ENCODE measurements around the gene TOX2.

The TOX2 gene

DNA sequence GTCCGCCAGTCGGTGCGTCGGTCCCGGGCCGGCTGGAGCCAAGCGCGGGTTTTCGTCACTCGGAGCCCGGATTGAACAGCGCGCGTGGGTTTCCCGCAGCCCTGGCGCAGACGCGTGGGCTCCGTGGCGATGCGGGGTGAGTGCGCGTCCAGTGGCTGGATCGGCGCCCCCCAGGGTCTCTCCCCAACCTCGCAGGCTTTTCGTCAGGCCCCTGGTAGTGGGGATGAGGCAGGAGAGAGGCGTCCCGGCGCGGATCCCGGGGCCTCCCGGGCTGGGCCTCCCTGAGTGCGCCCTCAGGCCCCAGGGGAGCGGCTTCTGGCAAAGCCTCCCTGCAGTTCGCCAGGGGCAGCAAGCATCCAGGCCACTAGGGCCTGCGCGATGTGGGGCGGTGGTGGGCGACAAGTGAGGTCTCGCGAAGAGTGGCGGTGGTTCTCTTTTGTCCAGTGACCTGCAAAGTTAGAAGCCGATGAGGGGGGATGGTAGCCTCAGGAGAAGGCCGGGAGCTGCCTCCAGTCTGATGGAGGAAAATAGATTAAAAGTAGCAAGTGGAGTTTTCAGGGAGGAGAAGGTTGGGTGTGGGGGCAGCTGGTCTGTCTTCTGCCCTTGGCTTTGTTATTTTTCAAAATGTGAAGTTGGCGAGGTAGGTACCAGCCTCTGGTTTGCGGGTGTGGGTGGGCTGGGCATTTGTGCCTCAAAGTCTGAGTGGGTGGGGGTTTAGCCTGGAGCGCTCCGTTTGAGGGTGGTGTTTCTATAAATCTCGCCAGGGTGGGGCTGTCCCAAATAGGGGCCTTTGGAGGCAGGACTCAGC, 1.6 kb downstream of the TOX2 start:
- DNase-seq (ENCODE audit: low read depth in 2 of 2): no peak

DNA sequence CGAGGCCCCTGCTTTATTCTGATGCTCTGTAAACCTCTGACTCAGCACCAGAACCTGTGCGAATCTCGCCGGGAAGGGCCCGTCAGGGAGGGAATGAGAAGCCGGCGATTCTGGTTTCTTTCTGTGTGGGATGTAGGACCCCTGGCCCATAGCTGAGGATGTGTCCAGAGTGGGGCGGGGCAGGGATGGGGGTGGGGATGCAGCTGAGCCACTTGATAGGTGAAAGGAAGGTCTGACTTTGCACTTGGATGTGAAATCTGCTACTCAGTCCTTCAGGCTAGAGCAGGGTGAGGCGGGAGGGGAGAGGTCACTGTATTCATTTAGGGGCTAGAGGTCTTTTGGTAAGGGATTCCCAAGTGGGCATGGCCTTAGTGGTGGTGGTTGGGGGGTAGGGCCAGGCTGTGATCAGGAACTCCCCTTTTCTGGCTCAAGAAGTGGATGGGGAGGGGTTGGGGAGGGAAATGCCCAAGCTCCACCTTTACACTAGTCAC, 2.3 kb downstream of the TOX2 start:
- DNase-seq (ENCODE audit: low read depth in 2 of 2): no peak

DNA sequence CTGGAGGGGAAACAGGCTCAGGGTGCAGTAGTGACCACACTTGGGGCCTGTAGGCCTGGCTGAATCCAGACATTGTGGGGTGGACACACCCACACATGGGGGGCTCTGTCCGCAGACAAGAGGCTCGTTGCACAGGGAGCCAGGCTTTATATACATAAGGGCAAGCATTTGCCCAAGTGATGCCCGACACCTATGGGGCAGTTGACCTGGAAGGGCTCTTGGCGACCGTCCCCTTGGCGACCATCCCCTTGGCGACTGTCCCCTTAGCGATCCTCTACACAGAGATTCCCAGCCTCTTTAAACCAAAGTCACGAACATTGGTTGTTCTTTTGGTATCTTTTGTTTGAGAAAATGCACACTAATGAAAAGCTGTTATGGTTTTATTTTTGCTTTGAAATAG, 2.7 kb downstream of the TOX2 start:
- DNase-seq (ENCODE audit: low read depth in 2 of 2): no peak

DNA sequence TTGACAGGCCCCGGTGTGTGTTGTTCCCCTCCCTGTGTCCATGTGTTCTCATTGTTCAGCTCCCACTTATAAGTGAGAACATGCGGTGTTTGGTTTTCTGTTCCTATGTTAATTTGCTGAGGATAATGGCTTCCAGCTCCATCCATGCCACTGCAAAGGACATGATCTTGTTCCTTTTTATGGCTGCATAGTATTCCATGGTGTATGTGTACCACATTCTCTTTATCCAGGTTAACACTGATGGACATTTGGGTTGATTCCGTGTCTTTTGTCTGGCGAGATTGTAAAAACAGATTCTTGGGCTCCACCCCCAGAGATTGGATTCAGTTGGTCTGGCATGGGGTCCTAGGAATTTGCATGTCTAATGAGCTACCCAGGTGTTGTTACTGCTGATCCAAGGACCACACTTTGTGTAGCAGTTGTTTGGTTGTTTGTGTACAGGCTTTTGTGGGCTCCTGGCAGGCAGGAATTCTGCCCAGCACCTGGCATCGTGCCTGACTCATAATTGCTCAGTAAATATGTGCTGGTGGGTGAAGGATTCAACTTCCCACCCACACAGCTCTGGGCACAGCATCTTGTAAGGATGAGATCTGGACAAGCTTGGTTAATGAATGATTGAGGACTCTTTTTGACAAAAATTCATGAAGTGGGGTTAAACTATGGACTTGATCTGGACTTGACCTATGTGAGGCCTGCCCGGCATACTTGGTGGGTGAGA, 5.2 kb downstream of the TOX2 start:
- no peak for DNase-seq (ENCODE audit: low read depth in 2 of 2)

DNA sequence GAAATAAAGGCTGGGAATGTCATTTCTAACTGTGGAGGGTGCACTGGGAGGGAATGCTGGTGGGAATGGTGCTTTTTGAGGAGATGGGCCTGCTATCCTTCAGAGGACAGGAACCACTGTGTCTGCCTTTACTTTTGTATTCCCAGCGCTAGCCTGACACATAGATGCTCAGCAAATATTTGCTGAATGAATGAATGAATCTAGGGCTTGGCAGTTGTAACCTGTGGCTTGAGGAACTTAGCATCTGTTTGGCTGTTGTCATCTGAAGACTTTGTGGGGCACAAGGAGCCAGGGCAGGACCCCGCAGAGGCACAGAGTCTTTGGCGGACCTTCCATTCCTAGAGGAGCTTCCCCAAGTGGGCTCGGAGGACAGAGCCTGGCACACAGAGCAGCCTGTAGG, 6.1 kb downstream of the TOX2 start:
- no peak for DNase-seq (ENCODE audit: low read depth in 2 of 2)

DNA sequence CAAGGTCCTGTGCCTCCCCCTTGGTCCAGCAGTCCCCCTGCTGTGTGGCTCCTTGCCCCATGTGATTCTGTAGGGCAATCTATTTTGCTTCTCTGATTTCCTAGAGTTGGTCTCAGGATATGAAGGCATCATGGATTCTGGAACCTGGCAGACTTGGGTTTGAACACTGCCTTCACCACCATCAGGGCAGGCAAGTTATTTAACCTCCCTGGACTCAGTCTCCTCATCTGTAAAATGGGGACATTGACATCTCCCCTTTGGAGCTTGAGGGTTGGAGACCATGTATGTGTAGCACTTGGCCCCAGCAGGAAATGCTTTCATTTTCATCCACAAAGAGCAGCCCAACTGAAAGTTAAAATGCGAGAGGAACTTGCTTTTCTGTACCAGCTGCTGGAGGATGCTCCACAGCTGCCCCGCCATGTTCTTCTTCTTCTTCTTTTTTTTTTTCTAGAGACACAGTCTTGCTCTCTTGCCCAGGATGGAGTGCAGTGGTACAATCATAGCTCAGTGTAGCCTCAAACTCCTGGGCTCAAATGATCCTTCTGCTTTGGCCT, 6.7 kb downstream of the TOX2 start:
- DNase-seq (ENCODE audit: low read depth in 2 of 2): no peak

DNA sequence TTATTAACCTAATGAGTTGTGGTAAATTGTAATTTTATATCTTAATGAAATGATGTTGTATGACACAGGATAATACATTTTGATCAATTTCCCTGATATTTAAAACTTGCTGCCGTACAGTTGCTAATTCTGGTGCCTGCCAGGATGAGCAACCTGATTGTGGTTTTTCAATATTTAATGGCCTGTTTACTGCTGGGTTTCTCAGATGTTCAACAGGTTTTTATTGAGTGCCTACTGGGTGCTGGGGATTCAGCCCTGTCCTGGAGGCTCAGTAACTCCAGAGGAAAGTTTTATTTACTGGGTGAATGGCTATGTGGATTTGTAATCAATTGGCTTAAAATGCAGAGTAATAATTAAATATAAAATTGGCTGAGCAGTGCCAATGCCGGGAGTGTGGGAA, 8.0 kb downstream of the TOX2 start:
- no peak for DNase-seq (ENCODE audit: low read depth in 2 of 2)

DNA sequence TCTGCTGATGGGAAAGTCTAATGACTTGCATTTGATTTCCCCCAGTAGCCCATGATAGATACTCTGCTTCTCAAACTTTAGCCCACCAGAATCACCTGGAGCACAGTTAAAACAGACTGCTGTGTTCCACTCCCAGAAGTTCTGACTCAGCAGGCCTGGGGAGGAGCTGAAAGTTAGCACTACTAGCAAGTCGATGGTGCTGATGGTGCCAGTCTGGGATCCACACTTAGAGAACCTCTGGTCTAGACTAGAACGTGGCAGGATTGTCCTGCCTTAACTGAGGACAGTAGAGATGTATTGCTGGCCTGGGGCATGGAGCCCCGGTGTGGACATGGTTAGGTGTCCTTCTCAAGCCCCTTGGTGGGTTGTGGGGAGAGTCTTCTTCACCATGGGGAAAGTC, 8.7 kb downstream of the TOX2 start:
- no peak for DNase-seq (ENCODE audit: low read depth in 2 of 2)

DNA sequence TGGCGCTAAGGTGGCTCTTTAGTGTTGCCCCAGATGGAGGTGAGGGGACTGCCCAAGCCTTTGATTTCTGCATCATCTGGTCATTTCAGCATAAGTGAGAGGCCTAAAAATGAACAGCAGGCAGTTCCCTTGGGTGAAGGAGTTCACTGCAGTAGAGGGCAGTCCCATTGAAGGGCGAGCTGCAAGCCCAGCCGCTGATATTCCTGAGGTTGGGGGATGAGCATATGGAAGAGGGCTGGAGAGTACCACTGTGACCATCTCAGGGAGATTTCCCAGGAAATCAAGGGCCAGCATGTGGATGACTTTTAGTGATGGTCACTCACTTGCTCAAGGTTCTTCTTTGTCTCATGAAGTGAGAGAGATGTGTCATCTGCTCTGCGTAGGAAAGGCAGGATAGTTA, 9.3 kb downstream of the TOX2 start:
- DNase-seq (ENCODE audit: low read depth in 2 of 2): no peak

DNA sequence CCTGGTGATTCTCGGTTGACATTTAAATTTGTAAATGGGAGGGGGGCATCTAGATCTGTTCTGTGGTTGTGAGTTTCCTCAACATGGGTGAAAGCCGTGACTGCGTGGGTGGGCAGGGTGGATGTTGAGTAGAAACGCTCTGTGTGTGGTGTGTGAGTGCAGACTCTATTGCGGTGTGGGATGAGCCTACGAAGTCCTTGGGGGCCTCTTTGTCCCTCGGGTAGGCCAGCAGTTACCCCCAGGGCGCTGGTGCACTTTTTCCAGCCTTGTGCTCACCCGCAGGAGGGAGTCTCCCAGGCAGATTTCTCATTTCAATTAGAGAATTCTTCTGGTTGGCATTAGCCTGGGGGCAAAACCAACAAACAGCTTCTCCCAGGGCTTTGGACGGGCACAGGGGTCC, 10.6 kb downstream of the TOX2 start:
- DNase-seq (ENCODE audit: low read depth in 2 of 2): peak; percentile 49 to 80

DNA sequence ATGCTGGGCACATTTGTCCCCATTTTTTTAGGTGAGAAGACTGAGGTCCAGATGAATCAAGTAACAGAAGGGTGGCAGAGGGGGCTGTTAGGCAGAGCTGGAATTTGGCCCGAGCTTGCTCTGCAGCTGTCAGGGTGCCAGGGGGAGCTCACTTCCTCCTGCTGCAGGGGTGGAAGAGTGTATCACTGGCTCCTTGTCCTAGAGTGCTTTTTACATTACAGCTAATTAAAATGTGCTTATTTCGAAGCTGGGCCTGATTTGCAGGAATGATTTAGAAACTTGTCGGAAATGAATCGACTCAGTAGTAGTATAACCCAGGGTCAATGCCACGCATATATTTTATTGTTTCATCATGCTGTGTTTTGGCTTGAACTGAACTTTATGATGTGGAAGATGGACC, 11.1 kb downstream of the TOX2 start:
- no peak for DNase-seq (ENCODE audit: low read depth in 2 of 2)

DNA sequence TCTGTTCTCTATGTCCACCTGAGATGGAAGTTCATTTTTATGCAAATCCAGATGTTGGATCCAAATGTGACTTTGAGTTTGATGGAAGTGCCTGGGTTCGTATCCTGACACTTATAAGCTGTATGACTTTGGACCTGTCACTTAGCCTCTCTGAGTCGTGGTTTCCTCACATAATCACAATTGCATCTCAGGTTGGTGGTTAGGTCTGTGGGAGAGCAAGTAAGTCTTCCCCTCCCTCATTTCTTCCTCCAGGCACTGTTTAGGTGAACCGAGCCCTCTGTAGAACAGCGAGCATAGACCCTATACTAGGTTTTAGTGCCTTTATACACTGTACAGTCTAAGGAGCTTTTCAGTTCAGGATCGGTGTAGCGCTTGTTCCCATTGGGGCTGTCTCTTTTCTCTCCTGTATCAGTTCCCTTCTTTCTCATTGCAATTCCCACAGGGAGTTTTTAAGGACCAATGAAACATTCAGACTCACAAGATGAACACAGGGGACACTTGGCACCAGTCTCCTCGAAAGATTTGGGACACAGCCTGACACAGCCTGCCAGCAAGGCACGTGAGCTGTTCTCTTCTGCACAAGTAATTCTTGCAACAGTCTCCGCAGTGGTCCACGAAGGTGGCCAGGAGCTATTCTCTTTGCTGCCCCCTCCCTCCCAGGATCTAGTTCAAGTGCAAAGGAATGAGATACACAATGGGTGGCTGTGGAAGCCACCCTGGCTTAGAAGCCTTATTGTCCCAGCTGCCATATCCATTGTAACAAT, 11.8 kb downstream of the TOX2 start:
- DNase-seq (ENCODE audit: low read depth in 2 of 2): no peak

DNA sequence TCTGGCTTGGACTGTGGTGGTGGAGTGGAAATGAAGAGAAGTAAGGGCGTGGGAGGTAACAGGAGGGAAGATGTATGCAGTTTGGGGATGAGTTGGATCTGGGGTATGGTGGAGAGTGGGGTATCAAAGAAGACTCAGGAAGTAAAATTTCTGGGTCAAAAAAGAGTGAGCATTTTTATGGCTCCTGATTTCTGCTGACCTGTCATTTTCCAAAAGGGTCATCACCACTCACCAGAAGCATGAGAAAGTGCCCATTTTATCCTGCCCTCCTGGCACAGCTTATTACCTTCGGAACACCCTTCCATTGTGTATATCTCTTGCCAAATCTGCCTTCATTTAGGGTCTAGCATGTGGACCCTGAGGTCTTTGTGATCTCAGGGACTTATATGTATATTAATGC, 17.3 kb downstream of the TOX2 start:
- DNase-seq (ENCODE audit: low read depth in 2 of 2): no peak

DNA sequence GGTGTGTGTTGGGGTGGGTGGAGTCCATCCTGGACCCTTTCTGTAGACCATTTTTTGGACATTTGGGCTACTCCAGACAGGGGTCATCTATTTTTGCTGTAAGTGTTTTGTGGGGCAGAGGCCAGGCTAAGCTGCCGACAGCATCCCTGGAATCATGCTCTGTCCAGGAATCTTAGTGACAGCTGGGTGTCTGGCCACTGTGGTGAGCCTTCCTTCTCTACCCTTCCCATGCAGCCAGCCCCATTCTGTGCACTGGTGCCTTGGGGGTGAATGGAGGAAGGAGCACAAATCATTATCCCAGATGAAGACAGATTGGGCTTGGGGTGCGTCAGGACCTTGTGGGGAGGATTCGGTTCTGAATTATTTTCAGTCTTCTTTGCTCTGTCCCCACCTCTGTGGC, 20.2 kb downstream of the TOX2 start:
- DNase-seq (ENCODE audit: low read depth in 2 of 2): no peak

DNA sequence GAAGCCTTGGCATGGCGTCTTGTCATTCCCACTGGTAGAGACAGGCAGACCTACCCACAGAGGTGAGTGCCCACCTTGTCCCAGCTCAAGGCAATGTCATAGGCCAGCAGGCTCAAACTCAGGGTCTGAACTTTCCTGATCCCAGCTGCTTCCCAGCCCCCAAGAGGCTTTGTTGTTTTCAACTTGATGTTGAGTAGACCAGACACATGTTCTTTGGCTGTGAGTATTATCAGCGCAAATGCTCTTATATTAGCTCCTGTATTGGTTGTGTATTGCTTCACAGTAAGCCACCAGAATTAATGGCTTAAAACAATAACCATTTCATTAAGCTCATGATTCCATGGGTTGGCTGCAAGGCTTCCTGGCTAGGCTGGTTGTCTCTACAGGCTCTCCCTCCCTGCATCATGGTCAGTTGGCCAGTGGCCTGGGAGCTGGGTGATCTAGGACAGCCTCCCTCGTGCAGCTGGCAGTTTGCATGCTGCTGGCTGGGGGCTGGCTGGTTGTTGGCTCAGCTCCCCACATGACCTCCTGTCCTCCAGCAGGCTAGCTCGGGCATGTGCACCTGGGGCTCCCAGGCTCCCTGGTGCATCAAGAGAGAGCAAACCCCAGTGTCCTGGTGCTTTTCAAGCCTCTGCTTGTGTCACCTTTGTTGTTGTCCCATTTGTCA, 21.6 kb downstream of the TOX2 start:
- DNase-seq (ENCODE audit: low read depth in 2 of 2): no peak

DNA sequence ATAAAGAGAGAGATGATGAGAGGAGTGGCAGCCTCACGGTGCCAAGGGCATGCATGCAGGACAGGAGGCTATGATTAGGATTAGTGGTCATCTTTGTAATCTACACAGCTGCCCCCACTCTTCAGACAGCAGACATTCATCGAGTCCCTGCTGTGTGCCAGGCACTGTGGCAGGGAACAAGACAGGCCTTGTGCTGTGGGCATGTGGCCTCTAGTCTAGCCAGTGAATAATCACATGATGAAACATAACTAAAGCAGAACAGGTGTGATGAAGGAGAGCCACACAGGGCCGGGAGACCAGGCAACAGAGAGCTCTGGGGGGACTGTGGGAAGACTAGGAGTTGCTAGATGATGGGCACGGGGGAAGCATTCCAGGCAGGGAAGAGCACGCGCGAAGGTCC, 22.2 kb downstream of the TOX2 start:
- no peak for DNase-seq (ENCODE audit: low read depth in 2 of 2)

DNA sequence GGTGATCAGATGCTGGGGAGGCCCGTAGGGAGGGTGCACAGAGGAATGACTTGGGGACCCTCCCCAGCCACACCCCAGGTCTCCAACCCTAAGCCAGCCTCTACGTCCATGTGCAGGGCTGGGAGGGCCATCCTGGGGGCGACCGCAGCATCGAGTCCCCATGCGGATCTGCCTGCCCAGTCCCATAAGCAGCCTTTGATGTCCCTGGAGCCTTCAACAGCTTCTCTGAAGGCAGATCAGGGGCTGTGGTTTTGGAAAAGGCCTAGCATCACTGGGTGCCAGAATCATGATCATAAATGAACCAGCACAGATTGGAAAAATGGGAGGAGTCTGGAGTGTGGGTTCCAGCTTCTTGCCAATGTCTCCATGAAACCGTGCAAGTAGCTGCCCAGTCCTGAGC, 22.9 kb downstream of the TOX2 start:
- DNase-seq (ENCODE audit: low read depth in 2 of 2): no peak

DNA sequence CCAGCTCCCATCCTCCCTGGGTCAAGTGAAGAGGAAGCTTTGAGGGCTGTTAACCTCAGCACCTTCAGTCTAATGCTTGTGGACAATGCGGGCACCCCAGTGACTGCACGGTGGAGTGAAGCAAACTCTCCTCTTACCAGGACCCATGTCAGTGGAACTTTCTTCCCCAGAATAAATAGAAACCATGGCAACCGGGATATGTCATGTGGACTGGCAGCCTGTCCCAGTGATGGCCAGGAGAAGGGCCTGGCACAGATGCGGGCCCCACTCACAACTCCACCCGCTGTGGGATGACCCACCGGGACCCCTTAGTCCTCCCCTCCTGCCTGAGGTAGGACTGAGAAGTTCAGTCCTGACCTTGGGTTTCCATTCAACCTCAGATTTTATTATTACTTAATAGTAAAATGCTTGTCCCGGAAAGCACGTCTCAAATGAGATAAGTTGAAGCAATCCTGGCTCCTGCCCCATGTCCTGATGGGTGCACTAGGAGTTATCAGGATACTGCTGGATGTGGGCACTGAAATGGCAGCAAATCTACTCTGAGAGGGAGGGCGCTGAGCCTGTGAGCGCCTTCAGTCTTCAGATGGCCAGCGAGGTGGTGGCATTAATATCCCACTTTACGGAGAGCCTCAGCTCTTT, 23.5 kb downstream of the TOX2 start:
- no peak for DNase-seq (ENCODE audit: low read depth in 2 of 2)

DNA sequence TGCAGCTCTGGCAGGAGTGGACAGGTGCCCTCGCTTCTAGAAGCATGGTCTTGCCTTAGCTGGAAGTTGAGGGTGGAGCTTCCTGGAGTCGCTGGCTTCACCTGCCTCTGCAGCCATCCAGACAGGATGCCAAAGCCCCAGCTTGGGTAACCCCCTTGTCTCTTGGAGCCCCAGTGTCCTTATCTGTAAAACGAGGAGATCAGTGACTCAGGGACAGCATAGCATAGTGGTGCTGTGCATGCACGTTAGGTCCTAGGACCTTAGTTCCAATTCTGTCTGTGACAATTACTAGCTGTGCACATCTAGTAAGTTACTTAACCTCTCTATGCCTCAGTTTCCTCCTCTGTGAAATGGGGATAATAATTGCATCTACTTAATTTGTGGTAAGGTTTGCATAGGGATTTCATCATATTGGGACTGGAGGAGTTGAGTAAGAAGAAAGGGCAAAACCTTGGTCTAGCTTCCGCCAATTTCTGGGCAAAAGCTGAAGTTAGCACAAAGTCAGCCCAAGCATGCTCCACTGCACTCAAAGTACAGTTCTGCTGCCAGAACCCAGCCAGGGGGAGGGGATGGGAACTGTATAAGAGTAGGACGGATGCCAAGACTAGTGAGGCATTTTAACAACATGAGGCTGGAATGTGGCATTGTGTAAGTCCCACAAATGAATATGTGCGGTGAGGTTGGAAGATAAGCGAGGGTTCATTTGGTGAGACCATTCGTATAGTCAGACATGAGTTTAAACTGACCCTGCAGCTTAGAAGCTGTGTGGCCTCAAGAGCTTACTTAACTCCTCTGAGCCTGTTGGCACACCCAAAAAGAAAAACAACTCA, 24.5 kb downstream of the TOX2 start:
- no peak for DNase-seq (ENCODE audit: low read depth in 2 of 2)

DNA sequence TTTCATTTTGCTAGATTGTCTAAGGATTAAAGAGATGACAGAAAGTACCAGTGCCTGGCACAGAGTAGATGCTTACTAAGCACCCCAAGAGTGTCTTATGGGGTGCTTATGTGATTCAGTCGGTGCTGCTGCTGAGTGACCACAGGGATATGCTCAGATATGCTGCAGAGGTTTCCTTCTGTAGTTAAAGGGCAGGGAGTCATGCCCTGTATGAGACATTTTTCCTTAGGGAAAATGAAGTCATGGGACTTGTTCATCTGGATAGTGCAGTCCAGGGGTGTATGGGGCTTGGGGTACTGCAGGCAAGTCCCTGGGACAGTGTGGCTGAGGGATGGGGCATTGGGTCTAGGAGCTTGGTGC, 25.1 kb downstream of the TOX2 start:
- DNase-seq (ENCODE audit: low read depth in 2 of 2): no peak

Measured in stimulated activated CD8-positive, alpha-beta memory T cell treated with anti-CD3 and anti-CD28 coated beads, Interleukin-2, amount 100 ng/mL, for 48 hours (primary cell).